HEK293 (cell line): Measurements from ENCODE around the gene CRYBG1.
A peak's percentile ranks its signal among the peaks of the same experiment; 100 is the strongest.

Source experiments
- BCL11B ChIP-seq: fragments of 450-650 bp; formaldehyde crosslinking; IDR thresholded peaks from 2 replicates; pipeline ENCODE4 v1.5.1; 2016; ENCODE audit warnings: low read depth, missing biosample characterization, missing genetic modification characterization
- GLI4 ChIP-seq: fragments of 450-650 bp; formaldehyde crosslinking; IDR thresholded peaks from 2 replicates; pipeline ENCODE4 v1.5.1; 2016; ENCODE audit warnings: missing biosample characterization, missing genetic modification characterization
- GLIS2 ChIP-seq: fragments of 450-650 bp; formaldehyde crosslinking; IDR thresholded peaks from 2 replicates; pipeline ENCODE4 v1.5.1; 2016; ENCODE audit warnings: missing biosample characterization, missing genetic modification characterization
- SP3 ChIP-seq: fragments of 450-650 bp; formaldehyde crosslinking; IDR thresholded peaks from 2 replicates; pipeline ENCODE4 v1.5.1; 2016; ENCODE audit warnings: missing biosample characterization, missing genetic modification characterization
- SP7 ChIP-seq: fragments of 450-650 bp; formaldehyde crosslinking; IDR thresholded peaks from 2 replicates; pipeline ENCODE4 v1.5.1; 2016; ENCODE audit warnings: missing biosample characterization, missing genetic modification characterization
- ZBTB8A ChIP-seq: fragments of 450-650 bp; formaldehyde crosslinking; IDR thresholded peaks from 2 replicates; pipeline ENCODE4 v1.5.1; 2016; ENCODE audit warnings: missing biosample characterization, missing genetic modification characterization
- ZFHX2 ChIP-seq: fragments of 450-650 bp; formaldehyde crosslinking; conservative IDR thresholded peaks from 2 replicates; pipeline ENCODE4 v1.5.1; 2016; ENCODE audit warnings: missing biosample characterization, missing genetic modification characterization
- ZNF169 ChIP-seq: fragments of 450-650 bp; formaldehyde crosslinking; IDR thresholded peaks from 2 replicates; pipeline ENCODE4 v1.5.1; 2016; ENCODE audit warnings: missing biosample characterization, missing genetic modification characterization
- ZNF202 ChIP-seq: fragments of 450-650 bp; formaldehyde crosslinking; IDR thresholded peaks from 2 replicates; pipeline ENCODE4 v1.5.1; 2016; ENCODE audit warnings: missing biosample characterization, missing genetic modification characterization, borderline replicate concordance
- ZNF214 ChIP-seq: fragments of 450-650 bp; formaldehyde crosslinking; IDR thresholded peaks from 2 replicates; pipeline ENCODE4 v1.5.1; 2017; ENCODE audit warnings: missing biosample characterization, mild to moderate bottlenecking, missing genetic modification characterization, borderline replicate concordance
- ZNF239 ChIP-seq: fragments of 450-650 bp; formaldehyde crosslinking; IDR thresholded peaks from 2 replicates; pipeline ENCODE4 v1.5.1; 2016; ENCODE audit warnings: missing biosample characterization, missing genetic modification characterization
- ZNF394 ChIP-seq: fragments of 450-650 bp; formaldehyde crosslinking; IDR thresholded peaks from 2 replicates; pipeline ENCODE4 v1.5.1; 2016; ENCODE audit warnings: missing biosample characterization, missing genetic modification characterization, mild to moderate bottlenecking, moderate library complexity, borderline replicate concordance
- ZNF426 ChIP-seq: fragments of 450-650 bp; formaldehyde crosslinking; IDR thresholded peaks from 2 replicates; pipeline ENCODE4 v1.5.1; 2017; ENCODE audit warnings: missing biosample characterization, missing genetic modification characterization, mild to moderate bottlenecking, inconsistent platforms, moderate library complexity
- ZNF501 ChIP-seq: fragments of 450-650 bp; formaldehyde crosslinking; IDR thresholded peaks from 2 replicates; pipeline ENCODE4 v1.5.1; 2016; ENCODE audit warnings: missing biosample characterization, missing genetic modification characterization
- ZNF510 ChIP-seq: fragments of 450-650 bp; formaldehyde crosslinking; IDR thresholded peaks from 2 replicates; pipeline ENCODE4 v1.5.1; 2018; ENCODE audit warnings: mild to moderate bottlenecking, missing genetic modification characterization, missing biosample characterization; ENCODE audit not compliant: insufficient replicate concordance
- ZNF521 ChIP-seq: fragments of 450-650 bp; formaldehyde crosslinking; IDR thresholded peaks from 2 replicates; pipeline ENCODE4 v1.5.1; 2017; ENCODE audit warnings: missing biosample characterization, mild to moderate bottlenecking, missing genetic modification characterization
- ZNF624 ChIP-seq: fragments of 450-650 bp; formaldehyde crosslinking; IDR thresholded peaks from 2 replicates; pipeline ENCODE4 v1.5.1; 2017; ENCODE audit warnings: missing biosample characterization, missing genetic modification characterization
- ZNF629 ChIP-seq: fragments of 450-650 bp; formaldehyde crosslinking; IDR thresholded peaks from 2 replicates; pipeline ENCODE4 v1.5.1; 2017; ENCODE audit warnings: missing biosample characterization, missing genetic modification characterization
- ZNF777 ChIP-seq: fragments of 450-650 bp; formaldehyde crosslinking; IDR thresholded peaks from 2 replicates; pipeline ENCODE4 v1.5.1; 2017; ENCODE audit warnings: missing biosample characterization, missing genetic modification characterization, borderline replicate concordance
- TF ChIP-seq, protein P1 (sequence below): fragments of 450-650 bp; formaldehyde crosslinking; IDR thresholded peaks from 2 replicates; pipeline ENCODE4 v1.5.1; 2016; ENCODE audit warnings: missing biosample characterization, missing genetic modification characterization, borderline replicate concordance
- TF ChIP-seq, protein P2 (sequence below): fragments of 450-650 bp; formaldehyde crosslinking; IDR thresholded peaks from 2 replicates; pipeline ENCODE4 v1.5.1; 2016; ENCODE audit warnings: missing biosample characterization, missing genetic modification characterization
- TF ChIP-seq, protein P3 (sequence below): fragments of 450-650 bp; formaldehyde crosslinking; IDR thresholded peaks from 2 replicates; pipeline ENCODE4 v1.5.1; 2016; ENCODE audit warnings: missing biosample characterization, missing genetic modification characterization, borderline replicate concordance
- TF ChIP-seq, protein P4 (sequence below): fragments of 450-650 bp; IDR thresholded peaks from 2 replicates; pipeline ENCODE4 v1.5.1; 2018; ENCODE audit warnings: missing biosample characterization, mild to moderate bottlenecking, missing genetic modification characterization
- TF ChIP-seq, protein P5 (sequence below): fragments of 450-650 bp; formaldehyde crosslinking; conservative IDR thresholded peaks from 2 replicates; pipeline ENCODE4 v1.5.1; 2016; ENCODE audit warnings: low read depth, missing biosample characterization, missing genetic modification characterization

Gene CRYBG1

DNA sequence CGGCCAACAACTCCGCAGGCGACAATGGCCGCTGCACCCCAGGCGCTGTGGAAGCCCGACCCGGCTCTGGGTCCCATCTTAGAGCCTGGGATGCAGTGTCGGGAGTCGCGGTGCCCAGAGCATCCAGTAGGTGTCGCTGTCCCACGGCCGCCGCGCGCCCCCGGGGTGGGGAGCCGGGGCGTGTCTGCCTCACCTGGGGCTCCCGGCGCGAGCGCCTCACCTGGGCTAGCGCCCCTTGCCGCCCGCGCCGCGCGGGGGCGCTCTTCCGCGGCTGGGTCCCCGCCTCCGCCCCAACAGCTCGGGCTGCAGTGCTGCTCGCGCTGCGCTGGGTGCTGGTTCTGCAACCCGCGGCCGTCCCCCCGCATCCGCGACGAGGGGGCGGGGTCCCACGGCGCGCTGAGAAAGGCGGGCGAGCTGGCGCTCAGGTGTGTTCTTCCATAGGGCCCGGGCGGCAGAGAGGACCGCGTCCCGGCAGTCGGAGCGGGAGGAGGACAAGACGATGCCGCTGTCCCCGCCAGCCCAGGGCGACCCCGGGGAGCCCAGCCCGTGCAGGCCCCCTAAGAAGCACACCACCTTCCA, at the start of gene CRYBG1 (continued):
- TF ChIP-seq, protein P1, sequence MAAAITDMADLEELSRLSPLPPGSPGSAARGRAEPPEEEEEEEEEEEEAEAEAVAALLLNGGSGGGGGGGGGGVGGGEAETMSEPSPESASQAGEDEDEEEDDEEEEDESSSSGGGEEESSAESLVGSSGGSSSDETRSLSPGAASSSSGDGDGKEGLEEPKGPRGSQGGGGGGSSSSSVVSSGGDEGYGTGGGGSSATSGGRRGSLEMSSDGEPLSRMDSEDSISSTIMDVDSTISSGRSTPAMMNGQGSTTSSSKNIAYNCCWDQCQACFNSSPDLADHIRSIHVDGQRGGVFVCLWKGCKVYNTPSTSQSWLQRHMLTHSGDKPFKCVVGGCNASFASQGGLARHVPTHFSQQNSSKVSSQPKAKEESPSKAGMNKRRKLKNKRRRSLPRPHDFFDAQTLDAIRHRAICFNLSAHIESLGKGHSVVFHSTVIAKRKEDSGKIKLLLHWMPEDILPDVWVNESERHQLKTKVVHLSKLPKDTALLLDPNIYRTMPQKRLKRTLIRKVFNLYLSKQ = no peak
- TF ChIP-seq ZNF214 (no peak), ZNF624 (no peak), ZNF426 (no peak), ZNF510 (tag by site-specific recombination) (no peak), BCL11B (no peak), ZNF169 (tag by site-specific recombination) (no peak), ZNF239 (tag by site-specific recombination) (no peak), ZNF521 (tag by site-specific recombination) (no peak), SP3 (tag by site-specific recombination) (peak; percentile 40), GLI4 (tag by site-specific recombination) (no peak), ZNF629 (no peak), SP7 (no peak; the same call in 1 of the 2 replicates), ZNF777 (tag by site-specific recombination) (no peak), ZNF202 (tag by site-specific recombination) (no peak), GLIS2 (tag by site-specific recombination) (peak; percentile 84; the same call in 1 of the 2 replicates), ZFHX2 (peak; percentile 42; the same call in 1 of the 2 replicates), ZBTB8A (tag by site-specific recombination) (no peak; the same call in 1 of the 2 replicates), ZNF501 (tag by site-specific recombination) (no peak), ZNF394 (tag by site-specific recombination) (no peak)
- TF ChIP-seq, protein P2, sequence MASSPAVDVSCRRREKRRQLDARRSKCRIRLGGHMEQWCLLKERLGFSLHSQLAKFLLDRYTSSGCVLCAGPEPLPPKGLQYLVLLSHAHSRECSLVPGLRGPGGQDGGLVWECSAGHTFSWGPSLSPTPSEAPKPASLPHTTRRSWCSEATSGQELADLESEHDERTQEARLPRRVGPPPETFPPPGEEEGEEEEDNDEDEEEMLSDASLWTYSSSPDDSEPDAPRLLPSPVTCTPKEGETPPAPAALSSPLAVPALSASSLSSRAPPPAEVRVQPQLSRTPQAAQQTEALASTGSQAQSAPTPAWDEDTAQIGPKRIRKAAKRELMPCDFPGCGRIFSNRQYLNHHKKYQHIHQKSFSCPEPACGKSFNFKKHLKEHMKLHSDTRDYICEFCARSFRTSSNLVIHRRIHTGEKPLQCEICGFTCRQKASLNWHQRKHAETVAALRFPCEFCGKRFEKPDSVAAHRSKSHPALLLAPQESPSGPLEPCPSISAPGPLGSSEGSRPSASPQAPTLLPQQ = peak; percentile 81
- TF ChIP-seq, protein P3, sequence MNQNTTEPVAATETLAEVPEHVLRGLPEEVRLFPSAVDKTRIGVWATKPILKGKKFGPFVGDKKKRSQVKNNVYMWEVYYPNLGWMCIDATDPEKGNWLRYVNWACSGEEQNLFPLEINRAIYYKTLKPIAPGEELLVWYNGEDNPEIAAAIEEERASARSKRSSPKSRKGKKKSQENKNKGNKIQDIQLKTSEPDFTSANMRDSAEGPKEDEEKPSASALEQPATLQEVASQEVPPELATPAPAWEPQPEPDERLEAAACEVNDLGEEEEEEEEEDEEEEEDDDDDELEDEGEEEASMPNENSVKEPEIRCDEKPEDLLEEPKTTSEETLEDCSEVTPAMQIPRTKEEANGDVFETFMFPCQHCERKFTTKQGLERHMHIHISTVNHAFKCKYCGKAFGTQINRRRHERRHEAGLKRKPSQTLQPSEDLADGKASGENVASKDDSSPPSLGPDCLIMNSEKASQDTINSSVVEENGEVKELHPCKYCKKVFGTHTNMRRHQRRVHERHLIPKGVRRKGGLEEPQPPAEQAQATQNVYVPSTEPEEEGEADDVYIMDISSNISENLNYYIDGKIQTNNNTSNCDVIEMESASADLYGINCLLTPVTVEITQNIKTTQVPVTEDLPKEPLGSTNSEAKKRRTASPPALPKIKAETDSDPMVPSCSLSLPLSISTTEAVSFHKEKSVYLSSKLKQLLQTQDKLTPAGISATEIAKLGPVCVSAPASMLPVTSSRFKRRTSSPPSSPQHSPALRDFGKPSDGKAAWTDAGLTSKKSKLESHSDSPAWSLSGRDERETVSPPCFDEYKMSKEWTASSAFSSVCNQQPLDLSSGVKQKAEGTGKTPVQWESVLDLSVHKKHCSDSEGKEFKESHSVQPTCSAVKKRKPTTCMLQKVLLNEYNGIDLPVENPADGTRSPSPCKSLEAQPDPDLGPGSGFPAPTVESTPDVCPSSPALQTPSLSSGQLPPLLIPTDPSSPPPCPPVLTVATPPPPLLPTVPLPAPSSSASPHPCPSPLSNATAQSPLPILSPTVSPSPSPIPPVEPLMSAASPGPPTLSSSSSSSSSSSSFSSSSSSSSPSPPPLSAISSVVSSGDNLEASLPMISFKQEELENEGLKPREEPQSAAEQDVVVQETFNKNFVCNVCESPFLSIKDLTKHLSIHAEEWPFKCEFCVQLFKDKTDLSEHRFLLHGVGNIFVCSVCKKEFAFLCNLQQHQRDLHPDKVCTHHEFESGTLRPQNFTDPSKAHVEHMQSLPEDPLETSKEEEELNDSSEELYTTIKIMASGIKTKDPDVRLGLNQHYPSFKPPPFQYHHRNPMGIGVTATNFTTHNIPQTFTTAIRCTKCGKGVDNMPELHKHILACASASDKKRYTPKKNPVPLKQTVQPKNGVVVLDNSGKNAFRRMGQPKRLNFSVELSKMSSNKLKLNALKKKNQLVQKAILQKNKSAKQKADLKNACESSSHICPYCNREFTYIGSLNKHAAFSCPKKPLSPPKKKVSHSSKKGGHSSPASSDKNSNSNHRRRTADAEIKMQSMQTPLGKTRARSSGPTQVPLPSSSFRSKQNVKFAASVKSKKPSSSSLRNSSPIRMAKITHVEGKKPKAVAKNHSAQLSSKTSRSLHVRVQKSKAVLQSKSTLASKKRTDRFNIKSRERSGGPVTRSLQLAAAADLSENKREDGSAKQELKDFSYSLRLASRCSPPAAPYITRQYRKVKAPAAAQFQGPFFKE (tag by site-specific recombination) = no peak
- TF ChIP-seq, protein P4, sequence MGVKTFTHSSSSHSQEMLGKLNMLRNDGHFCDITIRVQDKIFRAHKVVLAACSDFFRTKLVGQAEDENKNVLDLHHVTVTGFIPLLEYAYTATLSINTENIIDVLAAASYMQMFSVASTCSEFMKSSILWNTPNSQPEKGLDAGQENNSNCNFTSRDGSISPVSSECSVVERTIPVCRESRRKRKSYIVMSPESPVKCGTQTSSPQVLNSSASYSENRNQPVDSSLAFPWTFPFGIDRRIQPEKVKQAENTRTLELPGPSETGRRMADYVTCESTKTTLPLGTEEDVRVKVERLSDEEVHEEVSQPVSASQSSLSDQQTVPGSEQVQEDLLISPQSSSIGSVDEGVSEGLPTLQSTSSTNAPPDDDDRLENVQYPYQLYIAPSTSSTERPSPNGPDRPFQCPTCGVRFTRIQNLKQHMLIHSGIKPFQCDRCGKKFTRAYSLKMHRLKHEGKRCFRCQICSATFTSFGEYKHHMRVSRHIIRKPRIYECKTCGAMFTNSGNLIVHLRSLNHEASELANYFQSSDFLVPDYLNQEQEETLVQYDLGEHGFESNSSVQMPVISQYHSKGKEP (tag by site-specific recombination) = peak; percentile 85; the same call in 1 of the 2 replicates
- TF ChIP-seq, protein P5, sequence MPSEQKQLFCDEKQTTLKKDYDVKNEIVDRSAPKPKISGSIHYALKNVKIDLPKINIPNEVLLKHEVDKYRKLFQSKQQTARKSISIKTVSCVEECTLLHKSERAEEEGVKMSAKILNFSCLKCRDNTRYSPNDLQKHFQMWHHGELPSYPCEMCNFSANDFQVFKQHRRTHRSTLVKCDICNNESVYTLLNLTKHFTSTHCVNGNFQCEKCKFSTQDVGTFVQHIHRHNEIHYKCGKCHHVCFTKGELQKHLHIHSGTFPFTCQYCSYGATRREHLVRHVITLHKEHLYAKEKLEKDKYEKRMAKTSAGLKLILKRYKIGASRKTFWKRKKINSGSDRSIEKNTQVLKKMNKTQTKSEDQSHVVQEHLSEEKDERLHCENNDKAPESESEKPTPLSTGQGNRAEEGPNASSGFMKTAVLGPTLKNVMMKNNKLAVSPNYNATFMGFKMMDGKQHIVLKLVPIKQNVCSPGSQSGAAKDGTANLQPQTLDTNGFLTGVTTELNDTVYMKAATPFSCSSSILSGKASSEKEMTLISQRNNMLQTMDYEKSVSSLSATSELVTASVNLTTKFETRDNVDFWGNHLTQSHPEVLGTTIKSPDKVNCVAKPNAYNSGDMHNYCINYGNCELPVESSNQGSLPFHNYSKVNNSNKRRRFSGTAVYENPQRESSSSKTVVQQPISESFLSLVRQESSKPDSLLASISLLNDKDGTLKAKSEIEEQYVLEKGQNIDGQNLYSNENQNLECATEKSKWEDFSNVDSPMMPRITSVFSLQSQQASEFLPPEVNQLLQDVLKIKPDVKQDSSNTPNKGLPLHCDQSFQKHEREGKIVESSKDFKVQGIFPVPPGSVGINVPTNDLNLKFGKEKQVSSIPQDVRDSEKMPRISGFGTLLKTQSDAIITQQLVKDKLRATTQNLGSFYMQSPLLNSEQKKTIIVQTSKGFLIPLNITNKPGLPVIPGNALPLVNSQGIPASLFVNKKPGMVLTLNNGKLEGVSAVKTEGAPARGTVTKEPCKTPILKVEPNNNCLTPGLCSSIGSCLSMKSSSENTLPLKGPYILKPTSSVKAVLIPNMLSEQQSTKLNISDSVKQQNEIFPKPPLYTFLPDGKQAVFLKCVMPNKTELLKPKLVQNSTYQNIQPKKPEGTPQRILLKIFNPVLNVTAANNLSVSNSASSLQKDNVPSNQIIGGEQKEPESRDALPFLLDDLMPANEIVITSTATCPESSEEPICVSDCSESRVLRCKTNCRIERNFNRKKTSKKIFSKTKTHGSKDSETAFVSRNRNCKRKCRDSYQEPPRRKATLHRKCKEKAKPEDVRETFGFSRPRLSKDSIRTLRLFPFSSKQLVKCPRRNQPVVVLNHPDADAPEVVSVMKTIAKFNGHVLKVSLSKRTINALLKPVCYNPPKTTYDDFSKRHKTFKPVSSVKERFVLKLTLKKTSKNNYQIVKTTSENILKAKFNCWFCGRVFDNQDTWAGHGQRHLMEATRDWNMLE (tag by site-specific recombination) = 0 out of 2 replicates have a peak, but pooled peaks have one; percentile 28
